AML-193 (cell line): ENCODE results near the gene MAN2A2.

Experiments
- DNase-seq, 2 experiments: peaks; one replicate each; lab custom pipeline; 2025; lab: John Stamatoyannopoulos, UW

Gene MAN2A2

DNA sequence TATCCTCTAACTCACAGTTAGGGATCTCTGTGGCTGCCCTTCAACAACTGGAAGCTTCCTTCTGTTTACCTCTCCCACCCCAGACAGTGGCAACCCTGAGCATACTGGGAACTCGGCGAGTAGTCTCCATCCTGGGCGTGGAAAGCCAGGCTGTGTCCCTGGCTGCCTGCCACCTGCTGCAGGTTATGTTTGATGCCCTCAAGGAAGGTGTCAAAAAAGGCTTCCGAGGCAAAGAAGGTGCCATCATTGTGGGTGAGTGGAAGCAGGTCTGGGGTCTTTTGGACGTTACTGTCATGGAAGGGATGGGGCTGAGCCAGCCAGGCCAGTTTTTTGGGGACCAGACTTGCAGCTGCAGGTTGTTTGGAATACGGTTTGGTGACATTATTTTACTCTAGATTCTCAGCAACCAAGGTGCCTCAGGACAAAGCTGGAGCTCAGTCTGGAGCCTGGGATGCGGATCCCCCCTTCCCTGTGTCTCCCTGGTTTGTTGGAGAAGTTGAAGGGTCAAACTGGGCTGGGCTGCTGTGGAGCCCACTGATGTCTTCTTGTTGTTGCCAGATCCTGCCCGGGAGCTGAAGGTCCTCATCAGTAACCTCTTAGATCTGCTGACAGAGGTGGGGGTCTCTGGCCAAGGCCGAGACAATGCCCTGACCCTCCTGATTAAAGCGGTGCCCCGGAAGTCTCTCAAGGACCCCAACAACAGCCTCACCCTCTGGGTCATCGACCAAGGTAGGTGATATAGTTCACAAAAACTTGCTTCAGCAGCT, 39.4 kb downstream of the MAN2A2 start:
- no peak for DNase-seq

DNA sequence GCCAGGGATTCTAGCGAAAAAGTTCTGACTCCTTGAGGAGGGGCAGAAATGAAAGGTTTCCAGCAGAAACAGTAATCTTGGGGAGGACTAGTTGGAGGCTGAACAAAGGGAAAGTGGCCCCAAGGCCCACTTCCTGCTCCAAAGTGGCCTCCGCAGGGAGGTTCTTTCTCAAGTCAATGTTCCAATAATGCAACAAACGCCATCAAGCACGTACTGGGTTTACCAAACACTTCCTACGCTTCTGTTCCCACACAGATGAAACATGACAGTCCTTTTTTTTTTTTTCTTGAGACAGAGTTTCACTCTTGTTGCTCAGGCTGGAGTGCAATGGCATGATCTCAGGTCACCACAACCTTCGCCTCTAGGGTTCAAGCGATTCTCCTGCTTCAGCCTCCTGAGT, 42.0 kb downstream of the MAN2A2 start:
- no peak for DNase-seq

DNA sequence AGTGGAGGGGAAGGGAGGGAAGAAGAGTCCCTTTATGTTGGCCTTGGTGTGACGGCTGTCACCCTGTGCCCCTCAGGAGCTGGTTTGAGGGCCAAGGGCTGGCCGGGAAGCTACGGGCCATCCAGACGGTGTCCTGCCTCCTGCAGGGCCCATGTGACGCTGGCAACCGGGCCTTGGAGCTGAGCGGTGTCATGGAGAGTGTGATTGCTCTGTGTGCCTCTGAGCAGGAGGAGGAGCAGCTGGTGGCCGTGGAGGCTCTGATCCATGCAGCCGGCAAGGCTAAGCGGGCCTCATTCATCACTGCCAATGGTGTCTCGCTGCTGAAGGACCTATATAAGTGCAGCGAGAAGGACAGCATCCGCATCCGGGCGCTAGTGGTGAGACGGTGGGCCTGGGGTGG, 43.4 kb downstream of the MAN2A2 start:
- DNase-seq, result no peak

DNA sequence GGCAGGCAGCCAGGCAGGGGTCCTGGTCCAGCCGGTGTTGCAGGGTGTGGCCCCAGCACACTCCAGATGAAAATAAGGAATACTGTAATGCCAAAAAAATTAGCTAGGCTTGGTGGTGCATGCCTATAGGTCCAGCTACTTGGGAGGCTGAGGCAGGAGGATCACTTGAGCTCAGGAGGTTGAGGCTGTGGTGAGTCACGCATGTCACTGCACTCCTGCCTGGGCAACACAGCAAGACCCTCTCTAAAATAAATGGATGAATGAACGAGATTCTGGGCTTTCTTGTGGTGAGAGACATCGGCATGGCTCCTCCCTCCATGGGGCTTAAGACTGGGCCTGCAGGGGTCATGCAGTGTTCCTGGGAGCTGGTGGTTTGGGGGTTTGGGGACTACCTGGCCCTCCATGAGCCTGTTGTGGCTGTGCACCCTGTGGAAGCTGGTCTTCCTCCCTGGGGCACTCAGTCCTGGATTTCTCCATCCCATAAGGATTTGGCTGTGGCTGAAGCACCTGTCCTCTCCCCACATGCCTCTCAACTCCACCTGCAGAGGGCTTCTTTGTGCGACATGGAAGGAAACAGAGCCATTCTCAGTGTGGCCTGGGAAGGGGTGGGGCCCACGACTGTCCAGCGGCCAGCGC, 44.0 kb downstream of the MAN2A2 start:
- no peak for DNase-seq

DNA sequence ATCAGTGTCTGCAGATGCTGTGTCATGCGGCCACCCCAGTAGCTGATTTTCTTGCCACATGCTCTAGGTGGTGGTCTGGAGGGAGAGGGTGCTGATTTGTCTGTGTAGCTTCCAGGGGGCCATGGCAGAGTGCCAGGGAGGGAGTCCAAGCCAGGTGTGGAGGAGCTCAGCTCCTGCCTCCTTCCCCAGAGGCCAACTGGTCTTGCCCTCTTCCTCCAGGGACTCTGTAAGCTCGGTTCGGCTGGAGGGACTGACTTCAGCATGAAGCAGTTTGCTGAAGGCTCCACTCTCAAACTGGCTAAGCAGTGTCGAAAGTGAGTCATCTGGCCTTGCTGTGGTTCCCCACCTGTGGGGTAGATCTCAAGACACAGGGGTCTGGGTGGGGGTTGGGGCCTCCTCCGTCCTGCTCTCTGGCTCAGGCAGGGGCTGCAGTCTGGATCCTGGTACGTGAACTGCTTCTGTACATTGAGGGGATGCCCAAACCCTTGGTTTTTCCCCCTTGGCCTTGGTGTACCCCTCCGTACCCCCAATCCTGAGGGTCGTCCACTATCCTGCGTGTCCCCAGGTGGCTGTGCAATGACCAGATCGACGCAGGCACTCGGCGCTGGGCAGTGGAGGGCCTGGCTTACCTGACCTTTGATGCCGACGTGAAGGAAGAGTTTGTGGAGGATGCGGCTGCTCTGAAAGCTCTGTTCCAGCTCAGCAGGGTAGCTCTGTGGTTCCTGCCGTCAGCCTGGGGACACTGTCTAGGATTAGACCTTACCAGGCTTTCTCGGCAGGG, 44.7 kb downstream of the MAN2A2 start:
- DNase-seq, result no peak

DNA sequence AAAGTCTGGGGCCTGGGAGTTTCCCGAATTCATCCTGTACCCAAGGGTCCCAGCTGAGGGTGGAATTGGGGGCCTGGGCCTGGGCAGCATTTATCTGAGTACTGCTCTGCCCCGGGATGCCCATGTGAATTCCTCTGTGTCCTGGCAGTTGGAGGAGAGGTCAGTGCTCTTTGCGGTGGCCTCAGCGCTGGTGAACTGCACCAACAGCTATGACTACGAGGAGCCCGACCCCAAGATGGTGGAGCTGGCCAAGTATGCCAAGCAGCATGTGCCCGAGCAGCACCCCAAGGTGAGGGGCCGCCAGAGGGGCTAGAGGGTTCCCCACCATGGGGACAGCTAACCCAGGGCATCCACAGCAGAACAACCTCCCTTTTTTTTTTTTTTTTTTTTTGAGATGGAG, 45.4 kb downstream of the MAN2A2 start:
- no peak for DNase-seq

DNA sequence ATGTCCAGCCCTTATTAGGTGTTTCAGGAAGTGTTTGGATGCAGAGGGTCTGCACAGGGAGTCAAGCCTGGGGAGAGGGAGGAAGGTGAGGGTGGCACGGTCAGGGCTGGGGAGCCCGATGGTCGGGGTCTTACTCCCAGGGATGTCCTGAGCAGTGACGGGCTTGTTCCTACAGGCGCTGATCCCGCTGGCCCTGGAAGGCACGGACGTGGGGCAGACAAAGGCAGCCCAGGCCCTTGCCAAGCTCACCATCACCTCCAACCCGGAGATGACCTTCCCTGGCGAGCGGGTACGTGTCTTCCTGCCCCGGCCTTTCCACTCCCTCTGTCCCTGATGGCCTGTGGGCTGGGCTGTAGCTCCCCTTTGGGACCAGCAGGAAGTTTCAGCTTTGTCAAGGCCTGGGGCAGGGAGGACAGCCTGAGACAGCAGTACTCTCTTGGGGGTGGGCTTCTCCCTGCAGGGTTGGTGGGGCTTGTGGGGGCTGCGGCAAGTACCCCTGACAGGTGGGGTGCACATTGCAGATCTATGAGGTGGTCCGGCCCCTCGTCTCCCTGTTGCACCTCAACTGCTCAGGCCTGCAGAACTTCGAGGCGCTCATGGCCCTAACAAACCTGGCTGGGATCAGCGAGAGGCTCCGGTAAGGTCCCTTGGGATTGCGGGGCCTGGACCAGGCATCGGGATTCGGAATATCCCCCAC, 47.0 kb downstream of the MAN2A2 start:
- DNase-seq, result no peak

DNA sequence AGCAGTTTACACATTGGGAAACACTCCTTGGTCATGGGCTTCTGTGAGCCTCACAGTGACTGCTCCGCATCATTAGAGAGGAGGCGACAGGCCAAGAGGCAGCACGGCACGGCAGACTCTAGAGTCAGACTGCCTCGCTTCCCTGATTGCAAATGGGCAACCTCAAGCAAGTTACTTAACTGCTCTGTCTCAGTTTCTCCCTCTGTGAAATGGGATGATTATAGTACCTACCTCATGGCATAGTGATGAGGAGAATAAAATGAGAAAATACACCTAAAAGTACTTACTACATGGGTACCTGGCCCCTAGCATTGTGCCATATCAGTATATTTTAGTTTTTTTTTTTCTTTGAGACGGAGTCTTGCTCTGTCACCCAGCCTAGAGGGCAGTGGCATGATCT, 47.6 kb downstream of the MAN2A2 start:
- no peak for DNase-seq

DNA sequence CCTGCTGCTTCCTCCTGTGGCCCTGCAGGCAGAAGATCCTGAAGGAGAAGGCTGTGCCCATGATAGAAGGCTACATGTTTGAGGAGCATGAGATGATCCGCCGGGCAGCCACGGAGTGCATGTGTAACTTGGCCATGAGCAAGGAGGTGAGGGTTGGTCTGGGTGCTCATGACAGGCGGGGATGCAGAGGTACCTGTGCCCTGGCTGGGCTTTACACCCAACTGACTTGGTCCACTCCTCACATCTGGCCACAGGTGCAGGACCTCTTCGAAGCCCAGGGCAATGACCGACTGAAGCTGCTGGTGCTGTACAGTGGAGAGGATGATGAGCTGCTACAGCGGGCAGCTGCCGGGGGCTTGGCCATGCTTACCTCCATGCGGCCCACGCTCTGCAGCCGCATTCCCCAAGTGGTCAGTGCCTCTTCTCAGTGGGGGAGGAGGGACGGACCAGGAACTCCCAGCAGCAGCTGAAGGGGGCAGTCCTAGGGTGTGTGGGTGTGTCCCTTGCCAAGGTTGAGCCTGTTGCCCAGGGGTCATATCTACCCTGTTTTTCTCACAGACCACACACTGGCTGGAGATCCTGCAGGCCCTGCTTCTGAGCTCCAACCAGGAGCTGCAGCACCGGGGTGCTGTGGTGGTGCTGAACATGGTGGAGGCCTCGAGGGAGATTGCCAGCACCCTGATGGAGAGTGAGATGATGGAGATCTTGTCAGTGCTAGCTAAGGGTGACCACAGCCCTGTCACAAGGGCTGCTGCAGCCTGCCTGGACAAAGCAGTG, 50.0 kb downstream of the MAN2A2 start:
- no peak for DNase-seq

DNA sequence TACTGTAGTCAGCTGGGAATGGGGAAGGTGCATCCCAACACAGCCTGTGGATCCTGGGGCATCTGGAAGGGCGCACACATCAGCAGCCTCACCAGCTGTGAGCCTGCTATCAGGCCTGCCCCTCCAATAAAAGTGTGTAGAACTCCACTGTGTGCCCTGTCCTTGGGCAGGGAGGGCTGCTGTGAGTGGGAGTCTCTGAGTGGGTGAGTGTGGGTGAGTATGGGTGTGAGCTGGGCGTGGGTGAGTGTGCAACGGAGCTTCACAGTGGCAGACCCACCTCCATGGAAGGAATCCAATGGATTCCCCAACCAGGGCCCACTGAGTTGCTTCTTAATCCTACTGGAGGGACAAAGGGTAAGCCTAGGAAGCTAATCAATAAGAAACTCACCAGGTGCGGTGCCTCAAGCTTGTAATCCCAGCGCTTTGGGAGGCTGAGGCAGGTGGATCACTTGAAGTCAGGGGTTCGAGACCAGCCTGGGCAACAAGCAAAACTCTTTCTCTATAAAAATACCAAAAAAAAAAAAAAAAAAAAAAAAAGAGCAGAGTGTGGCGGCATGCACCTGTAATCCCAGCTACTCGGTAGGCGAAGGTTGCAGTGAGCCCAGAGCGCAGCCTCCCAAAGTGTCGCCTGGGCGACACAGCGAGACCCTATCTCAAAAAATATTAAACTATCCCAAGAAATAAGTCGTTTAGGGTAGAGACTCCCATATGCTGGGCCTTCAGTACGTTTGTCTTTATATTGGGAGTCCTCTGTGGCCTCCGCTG, 51.0 kb downstream of the MAN2A2 start:
- DNase-seq, result no peak

DNA sequence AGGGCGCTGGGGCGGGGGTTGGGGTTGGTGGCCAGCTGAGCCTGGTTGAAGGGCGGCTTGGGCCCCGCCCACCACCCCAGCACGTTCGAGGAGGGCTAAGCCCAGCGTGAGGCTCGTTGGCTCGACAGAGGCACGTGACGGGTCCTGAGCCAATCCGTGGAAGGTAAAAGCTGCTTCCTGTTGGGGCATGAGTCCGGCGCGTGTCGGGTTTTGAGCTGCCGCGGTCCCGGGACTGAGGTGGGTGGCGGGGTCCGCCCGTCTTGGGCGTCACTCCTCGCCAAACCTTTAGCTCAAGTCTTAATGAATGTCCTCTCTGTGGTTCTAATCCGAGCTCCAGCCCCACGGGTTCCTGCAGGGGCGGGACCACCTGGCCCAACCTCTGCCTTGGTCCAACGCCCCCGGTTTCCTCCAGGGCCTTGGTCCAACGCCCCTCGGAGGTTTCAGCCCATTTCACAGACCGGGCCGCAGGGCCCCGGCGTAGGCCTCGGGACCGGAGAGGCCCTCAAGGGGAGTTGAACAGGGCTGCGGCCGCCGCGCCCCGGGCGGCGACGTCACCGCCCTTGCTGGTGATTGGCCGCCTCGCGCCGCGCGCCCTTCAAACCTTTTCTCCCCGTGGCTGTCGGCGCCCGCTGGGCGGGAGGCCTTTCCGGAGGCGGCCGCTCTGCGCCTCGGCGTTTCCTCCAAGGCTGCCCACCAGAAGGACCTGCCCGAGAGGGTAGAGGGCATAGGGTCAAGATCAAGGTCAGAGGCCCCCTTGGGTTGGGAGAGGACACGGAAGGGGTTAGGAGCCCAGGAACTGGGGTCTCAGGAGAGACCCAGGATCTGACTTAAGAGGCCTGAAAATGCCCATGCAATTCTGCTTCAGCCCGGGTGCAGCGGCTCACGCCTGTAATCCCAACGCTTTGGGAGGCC, 51.9 kb downstream of the MAN2A2 start, which contains the start of gene RCCD1:
Gene RCCD1 (plus strand): TSS at position 173 of the 912 bp plus-strand sequence. CDS start 1,851 bp downstream, outside the sequence.
- peak; percentile 91 to 96 for DNase-seq

DNA sequence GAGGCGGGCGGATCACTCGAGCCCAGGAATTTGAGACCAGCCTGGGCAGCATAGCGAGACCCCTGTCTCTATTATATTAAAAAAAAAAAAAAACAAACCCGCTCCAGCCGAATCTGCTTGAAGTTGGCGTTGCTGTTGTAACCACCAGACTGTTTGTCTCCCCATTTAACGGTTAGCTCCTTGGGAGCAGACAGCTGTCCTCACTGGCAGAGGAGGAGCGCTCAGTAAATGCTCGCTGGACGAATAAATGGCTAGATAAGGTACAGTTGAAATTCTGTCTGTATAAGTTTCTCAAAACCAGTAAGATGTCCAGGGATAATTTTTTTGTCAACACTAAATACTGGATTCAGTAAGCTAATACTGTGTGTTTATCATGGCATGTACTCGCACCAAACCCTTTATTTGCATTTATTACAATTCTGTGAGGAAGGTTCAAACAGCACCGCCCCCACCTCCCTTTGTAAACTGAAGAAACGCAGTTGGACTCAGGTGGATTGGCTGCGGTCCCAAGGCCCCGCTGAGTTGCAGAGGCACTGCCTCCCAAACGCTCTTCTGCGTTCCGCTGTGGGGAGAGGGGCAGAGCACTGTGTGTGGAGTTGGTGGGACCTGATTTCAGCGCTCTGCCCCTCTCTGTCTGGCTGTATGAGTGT, 52.6 kb downstream of the MAN2A2 start:
- DNase-seq, result no peak

DNA sequence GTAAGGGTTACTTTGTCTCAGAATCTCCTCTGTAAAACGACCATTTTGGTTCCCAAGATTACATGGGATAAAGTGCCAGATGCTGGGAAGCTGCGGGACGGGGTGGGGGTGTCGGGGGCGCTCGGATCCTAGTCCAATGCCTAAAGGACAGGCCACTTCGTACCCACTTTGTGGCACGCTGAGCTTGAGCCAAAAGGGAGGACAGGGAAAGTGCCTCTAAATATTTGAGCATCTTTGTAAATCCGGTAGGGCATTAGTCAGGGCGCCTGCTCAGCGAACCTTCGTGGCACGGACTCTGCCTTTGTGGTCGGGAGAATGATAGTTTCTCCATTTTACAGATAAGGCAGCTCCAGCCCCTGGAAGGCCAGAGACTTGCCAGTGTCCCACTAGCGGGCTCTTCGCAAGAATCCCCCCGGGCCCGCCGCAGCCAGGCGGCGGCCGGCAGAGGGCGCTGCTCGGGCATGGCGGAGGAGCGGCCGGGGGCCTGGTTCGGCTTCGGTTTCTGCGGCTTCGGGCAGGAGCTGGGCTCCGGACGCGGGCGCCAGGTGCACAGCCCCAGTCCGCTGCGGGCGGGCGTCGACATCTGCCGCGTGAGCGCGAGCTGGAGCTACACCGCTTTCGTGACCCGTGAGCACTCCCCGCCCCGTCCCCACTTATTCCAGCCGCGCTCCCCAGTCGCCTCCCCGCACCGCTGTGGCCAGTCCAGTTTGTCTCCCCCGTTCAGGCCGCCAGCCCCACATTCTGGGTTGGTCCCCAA, 53.4 kb downstream of the MAN2A2 start:
- no peak for DNase-seq

DNA sequence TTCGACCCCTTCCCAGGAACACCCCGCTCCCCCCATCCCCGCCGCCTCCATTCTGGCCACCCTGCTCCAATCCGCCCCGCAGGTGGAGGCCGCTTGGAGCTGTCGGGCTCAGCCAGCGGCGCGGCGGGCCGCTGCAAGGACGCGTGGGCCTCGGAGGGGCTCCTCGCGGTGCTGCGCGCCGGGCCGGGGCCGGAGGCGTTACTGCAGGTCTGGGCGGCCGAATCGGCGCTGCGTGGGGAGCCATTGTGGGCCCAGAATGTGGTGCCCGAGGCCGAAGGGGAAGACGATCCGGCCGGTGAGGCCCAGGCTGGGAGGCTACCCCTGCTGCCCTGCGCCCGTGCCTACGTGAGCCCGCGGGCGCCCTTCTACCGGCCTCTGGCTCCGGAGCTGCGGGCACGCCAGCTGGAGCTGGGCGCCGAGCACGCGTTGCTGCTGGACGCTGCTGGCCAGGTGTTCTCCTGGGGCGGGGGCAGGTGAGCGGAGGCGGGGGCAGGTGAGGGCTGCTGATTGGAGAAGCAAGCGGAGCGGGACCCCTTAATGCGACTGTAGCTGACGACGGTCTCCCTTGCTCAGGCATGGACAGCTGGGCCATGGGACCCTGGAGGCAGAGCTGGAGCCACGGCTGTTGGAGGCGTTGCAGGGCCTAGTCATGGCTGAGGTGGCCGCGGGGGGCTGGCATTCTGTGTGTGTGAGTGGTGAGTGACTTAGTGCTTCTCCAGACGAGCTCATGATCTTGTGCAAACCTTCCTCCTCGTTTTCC, 54.1 kb downstream of the MAN2A2 start:
- DNase-seq, result no peak

DNA sequence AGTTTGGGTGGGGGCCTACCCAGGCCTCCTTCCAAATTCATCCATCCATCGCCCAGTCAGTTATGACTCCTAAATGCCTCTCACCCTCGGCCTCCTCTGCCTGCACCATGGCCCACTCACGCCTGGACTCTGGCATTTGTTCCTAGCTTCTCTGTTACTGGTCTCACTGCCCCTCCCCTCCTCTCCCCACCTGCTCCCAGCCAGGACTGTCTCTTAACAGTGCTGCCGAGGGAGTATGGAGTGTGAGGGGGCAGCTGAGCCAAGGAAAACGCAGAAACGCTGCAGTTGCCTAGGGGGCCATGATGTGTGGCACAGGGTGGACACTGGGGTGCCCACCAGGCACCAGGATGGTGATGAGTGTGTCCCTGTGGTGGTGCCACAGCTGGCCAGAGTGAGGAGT, 54.7 kb downstream of the MAN2A2 start:
- DNase-seq, result no peak

DNA sequence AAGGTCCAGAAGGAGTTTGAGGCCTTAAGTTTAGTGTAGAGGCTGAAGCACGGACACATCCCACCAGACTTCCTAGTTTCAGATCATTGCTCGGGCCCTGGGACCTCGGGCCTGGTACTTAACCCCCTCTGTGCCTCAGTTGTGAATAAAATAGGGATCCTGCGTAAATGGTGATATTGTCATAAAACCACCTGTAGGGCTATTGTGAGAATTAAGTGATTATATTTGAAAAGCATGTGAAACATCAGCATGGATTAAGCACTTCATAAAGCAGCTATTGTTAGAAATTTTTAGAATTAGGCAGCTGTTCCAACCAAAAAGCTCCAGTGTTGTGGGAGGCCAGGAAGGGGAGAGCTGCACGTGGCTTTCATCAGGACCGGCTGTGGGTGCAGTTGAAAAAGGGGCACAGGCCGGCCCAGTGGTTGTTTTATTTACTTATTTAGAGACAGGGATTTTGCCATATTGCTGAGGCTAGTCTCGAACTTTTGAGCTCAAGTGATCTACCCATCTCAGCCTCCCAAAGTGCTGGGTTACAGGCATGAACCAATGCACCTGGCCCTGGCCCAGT, 56.0 kb downstream of the MAN2A2 start:
- no peak for DNase-seq

DNA sequence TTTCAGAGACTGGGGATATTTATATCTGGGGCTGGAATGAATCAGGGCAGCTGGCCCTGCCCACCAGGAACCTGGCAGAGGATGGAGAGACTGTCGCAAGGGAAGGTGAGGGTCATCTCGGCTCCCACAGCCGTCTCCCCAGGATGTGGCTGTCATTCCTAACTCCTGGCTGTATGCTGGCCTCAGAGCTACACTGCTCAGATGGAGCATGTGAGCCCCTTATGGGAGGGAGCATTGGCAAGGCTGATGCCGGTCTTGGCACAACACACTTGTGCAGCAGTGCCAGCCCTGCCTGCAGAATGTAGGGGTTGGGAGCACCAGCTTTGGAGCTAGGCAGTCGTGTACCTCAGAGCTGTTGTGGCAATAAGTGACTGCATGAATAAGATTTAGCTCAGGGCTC, 56.8 kb downstream of the MAN2A2 start:
- no peak for DNase-seq
